Measurements from ENCODE around the gene MLF2.

The MLF2 gene

DNA sequence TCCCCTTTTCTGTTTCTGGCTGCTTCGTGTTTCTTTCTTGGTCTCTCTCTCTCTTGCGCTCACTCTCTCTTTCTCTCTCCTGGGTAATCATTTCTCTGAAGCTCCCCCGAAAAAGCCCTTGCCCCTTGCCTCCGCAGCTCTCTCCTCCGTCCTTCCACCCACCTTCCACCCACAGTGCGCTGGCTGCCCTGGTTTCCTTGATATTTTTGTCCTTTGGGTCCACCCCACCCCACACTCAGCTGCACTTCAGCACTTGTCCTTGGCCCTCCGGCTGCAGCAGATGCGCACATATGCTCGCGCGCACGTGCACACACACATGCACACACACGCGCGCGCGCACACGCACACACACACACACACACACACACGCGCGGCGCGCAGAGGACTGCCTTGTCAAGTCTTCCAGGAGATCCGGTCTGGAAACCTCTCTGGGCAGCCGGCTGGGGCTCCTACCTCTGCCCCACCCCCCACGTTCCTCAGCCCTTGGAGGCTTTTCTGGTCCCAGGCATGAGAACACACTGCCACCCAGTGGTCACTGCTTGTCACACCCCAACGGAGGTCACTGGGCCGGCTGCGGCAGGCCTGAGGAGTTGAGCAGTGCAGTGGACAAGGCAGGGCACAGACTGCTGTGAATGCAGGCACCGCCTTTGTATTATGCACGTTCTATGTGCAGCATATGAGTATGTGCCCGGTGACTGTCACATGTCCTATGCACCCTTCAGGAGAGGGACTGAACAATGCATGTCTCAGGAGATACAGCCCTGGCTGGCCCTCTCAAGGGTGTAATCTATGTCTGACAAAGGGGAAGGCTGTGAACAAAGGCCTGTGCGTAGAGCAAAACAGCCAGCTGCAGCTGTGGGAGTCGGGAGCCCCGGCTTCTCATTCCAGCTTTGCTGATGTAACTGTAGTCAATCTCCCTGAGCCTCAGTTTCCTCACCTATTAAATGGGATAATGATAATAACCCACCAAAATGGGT is 25.9 kb upstream of the MLF2 start:
- peak; percentile 73 to 79 for DNase-seq (ENCODE audit: low read depth in 2 of 2)

DNA sequence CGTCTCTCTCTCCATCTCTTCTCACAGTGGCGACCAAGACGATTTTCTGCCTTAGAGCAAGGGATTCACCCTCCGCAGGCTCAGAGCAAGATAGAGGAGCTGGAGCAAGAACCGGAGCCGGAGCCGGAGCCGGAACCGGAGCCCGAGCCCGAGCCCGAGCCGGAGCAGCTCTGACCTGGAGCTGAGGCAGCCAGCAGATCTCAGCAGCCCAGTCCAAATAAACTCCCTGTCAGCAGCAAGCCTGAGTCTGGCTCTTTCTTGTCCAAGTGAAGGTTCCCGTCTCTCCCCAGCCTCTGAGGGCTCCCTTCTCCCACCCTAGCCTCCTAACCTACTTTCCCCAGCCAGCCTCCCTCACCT is 25.3 kb upstream of the MLF2 start:
- no peak for DNase-seq (ENCODE audit: low read depth in 2 of 2)

DNA sequence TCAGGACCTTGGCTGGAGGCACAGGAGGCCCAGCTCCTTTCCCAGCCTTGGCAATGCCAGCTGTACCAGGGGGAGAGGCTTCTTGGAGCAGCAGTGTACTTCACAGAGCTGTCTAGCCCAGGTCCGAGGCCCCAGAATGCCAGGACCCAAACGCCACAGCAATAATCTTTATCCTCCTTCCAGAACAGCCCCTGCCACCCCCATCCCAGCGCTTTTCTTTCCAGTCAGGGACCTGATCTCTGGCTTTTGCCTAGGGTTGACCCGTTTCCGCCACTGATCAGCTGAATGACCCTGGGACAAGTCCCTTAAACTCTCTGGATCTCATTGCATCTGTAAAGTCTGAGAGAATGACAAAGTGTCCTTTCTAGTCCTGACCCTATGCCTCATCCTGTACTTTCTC is 24.4 kb upstream of the MLF2 start:
- no peak for DNase-seq (ENCODE audit: low read depth in 2 of 2)

DNA sequence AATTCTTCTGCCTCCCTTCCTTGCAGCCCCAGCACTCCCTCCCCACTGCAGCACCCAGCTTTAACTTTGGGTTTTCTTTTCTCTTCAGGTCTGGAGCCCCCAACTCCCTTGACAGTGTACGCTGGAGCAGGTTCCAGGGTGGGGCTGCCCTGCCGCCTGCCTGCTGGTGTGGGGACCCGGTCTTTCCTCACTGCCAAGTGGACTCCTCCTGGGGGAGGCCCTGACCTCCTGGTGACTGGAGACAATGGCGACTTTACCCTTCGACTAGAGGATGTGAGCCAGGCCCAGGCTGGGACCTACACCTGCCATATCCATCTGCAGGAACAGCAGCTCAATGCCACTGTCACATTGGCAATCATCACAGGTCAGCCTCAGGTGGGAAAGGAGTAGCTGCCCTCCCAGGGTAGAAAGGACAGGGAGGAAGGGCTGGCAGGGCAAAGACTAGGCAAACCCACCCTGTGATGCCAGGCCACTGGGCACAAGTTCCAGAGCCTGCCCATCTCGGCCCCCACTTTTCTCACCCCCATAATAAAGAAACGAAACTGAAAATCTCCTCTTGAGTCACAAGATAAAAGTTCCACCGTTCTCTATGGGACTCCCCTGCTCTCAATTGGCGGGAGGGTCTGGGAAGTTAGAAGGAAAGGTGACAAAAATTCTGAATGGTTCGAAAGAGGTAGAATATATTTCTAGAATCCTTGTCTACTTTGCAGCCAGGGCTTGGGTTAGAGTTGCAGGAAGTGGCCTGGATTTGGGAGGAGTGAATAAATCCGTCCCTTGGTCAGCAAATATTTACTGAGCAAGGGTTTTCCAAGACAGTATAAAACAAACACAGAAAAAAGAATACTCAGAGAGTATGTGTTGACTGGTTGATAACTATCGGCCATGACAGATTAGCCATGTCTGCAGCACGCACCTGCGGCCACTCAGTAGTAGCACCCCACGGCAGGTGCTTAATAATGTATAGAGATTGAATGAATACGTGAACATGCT is 22.5 kb upstream of the MLF2 start:
- DNase-seq (ENCODE audit: low read depth in 2 of 2) = no peak

DNA sequence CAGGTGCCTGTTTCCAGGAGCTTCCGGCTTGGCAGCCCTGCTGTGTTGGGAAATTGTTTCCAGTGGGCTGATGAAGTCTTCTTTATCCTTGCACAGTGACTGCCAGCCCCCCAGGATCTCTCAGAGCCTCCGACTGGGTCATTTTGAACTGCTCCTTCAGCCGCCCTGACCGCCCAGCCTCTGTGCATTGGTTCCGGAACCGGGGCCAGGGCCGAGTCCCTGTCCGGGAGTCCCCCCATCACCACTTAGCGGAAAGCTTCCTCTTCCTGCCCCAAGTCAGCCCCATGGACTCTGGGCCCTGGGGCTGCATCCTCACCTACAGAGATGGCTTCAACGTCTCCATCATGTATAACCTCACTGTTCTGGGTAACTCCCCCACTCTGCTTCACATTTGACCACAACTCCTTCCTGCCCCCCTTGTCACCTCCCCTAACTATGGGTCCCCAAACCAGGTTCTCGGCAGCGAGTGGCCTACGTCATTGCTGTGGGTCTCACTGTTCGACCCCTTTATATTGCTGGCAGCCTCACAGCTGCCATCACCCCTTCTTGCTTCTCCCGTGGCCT is 21.6 kb upstream of the MLF2 start:
- peak in 1 of 2 donors; percentile 19 for DNase-seq (ENCODE audit: low read depth in 2 of 2)

DNA sequence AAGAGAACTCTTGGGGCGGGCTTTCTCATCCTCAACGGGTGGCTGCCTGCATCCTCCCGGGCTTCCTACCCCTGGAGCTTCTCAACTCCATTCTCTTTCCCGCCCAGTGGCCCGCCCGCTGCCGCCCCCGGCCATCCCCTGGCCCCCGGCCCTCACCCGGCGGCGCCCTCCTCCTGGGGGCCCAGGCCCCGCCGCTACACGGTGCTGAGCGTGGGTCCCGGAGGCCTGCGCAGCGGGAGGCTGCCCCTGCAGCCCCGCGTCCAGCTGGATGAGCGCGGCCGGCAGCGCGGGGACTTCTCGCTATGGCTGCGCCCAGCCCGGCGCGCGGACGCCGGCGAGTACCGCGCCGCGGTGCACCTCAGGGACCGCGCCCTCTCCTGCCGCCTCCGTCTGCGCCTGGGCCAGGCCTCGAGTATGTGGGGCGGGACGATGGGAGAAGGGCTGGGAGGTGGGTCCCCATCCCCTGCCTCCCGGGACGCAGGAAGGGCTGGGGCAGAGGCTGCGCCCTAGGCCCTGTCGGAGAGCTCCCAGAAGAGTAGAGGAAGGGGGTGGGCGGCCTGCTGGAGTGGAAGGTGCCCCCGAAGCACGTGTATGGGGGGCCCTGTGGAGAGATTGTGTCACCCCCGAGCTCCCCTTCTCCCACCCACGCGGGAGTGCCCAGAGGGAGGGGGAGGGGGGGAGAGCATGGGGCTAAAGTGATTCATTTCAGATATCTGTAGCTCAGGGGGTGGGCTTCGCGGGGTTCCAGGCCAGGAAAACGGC is 20.8 kb upstream of the MLF2 start:
- DNase-seq (ENCODE audit: low read depth in 2 of 2) = peak in 1 of 2 donors; percentile 27

DNA sequence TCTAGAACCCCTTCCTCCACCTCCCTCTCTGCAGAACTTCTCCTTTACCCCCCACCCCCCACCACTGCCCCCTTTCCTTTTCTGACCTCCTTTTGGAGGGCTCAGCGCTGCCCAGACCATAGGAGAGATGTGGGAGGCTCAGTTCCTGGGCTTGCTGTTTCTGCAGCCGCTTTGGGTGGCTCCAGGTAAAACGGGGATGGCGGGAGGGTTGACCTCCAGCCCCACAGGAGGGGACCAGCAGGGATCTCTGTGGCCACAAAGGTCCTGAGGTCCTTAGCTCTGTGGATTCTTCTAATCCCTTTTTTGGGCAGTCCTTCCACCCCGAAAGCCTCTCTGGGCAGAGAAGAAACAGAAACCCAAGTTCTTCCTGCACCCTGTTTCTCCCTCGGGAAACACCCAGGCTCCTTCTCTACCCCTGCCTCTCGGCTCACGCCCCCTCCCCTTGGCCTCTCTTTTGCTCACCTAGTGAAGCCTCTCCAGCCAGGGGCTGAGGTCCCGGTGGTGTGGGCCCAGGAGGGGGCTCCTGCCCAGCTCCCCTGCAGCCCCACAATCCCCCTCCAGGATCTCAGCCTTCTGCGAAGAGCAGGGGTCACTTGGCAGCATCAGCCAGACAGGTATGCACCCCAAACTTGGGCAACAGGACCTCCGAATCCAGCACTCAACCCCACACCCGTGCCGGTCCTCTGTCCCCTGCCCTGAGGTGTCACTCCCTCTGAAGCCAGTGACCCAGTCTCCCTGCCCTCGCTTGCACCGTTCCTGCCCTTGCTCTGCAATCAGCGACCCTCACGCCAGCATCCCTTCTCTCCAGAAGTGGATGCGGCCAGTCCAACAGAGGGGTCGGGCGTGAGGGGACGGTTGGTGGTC is 20.0 kb upstream of the MLF2 start:
- DNase-seq (ENCODE audit: low read depth in 2 of 2) = no peak

DNA sequence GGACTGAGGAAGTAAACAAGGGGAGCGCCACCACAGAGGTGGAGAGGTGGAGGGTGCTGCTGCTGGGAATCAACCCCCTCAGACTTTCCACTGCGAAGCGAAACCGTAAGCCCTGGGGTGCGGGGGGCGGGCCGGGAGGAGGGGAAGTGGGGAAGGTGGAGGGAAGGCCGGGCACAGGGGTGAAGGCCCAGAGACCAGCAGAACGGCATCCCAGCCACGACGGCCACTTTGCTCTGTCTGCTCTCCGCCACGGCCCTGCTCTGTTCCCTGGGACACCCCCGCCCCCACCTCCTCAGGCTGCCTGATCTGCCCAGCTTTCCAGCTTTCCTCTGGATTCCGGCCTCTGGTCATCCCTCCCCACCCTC is 19.4 kb upstream of the MLF2 start, which contains the start of gene LAG3:
LAG3 (plus strand) TSS at position 190 of the 365 bp plus-strand sequence. CDS start 333 bp downstream, outside the sequence.
- DNase-seq (ENCODE audit: low read depth in 2 of 2) = peak in 1 of 2 donors; percentile 34

DNA sequence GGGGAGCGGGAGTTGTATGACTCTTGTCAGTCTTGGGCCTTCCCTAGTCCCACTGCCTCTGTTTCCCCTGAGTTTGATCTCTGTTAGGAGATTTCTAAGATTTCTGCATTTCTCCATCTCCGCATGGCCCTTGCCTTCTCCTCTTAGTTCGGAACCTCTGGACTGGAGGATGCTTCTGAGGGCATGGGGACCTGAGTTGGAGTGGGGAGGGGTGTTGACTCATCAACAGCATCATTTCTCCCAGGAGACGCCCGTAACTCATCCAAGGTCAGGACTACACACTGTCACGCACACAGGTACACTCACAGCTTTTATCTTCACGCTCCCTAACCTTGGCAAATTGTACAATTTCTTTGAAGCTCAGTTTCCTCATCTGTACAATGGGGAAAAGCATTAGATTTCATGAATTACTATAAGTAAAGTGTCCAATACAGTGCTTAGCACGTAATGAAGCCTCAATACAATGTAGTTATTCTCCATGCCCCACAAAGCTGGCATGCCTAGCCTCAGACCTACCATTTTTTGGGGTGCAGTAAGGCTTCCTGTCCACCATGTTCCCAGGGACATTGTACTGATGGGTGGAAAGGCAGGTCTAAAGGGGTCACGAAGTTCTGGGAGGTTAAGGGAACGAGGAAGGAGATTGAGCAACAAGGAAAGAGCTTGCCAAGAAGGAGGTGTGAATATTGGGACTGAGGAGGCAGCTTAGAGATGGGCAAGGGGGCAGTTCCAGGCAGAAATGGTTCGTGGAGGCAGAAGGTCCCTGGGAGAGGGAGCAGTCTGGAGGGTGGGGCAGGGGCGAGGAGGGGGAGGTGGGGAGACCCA is 18.8 kb upstream of the MLF2 start:
- DNase-seq (ENCODE audit: low read depth in 2 of 2) = no peak

DNA sequence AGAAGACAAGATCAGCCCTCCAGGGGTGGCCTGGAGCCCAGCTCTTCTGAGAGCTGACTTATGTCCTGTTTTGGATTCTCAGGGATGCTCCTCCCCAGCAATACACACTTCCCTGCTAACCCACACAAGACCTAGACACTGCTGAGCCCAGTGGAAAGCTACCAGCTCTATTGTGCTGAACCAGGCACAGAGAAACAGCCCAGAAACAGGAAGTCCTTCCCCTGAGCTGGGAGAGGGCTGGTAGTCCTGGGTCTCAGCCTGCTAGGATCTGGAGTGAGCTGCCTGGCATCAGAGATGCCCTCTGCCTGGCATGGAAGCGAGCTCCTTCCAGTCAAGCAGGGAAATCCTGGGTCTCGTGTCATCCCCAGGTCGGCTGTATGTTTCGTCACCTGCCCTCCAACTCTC is 18.2 kb upstream of the MLF2 start:
- no peak for DNase-seq (ENCODE audit: low read depth in 2 of 2)

DNA sequence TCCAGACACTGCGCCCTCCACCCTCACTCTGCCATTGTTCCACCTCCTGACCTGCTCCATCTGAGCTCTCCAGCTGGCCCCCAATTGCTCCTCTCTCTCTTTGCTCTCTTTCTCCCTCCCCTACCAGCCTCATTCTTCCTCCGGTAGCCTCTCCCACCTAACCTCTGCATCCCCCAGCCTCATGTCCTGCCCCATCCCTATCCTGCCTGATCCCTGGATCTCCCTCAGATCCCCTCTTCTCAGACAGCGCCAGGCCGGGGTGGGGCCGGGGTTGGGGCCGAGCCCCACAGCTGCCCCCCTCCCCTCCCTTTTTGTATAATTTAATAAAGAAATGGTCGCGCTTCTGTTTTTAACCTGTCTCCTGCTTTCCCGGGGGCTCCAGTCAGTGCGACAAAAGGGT is 17.7 kb upstream of the MLF2 start:
- no peak for DNase-seq (ENCODE audit: low read depth in 2 of 2)

DNA sequence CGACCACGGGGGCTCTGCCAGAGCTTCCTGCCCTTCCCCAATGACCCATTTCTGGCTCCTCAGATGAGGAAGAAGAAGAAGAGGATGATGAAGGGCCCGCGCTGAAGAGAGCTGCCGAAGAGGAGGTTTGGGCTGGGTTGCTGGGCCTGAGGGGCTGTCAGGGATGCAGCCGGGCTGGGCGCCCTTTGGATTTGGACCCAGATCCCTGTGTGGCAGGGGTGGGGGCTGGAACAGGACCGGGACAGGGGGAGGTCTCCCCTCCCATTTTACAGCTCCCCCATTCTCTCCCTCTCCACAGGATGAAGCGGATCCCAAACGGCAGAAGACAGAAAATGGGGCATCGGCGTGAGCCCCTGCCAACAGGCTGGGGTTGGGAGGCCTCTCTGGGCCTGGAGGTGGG is 17.2 kb upstream of the MLF2 start:
- no peak for DNase-seq (ENCODE audit: low read depth in 2 of 2)

DNA sequence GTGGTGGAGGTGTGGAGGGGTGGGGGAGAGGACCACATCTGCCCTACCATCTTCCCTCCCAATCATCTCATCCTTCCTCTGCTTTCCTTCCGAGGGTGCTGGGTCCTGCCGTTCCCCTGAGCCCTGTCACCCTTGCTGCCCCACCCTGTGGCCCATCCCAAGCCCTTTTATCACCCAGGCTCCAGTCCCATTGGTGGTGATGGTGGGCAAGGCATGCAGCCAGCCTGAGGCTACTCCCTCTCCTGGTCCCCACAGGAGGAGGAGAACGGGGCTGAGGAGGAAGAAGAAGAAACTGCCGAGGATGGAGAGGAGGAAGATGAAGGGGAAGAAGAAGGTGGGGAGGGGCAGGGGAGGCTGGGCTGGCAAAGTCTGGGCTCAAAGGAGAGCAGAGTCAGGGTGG is 16.7 kb upstream of the MLF2 start:
- DNase-seq (ENCODE audit: low read depth in 2 of 2) = no peak

DNA sequence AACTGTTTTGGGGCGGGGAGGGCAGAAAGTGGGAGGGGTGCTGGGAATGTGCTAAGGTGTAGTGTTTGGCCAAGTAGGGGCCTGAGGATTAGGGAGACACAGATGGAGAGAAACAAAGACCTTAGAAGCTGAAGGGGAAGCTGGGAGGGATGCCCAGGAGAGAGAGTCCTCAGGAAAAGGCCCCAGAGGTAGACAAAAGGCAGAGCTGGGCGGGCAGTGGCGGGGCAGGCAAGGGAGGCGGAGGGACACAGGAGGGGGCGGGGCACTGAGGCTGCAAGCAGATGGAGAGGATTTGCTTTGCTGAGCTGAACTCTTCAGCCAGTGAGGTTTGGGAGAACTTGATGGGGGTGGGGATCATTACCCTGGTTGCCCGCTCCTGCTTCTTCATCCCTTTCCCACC is 16.0 kb upstream of the MLF2 start:
- DNase-seq (ENCODE audit: low read depth in 2 of 2) = no peak

DNA sequence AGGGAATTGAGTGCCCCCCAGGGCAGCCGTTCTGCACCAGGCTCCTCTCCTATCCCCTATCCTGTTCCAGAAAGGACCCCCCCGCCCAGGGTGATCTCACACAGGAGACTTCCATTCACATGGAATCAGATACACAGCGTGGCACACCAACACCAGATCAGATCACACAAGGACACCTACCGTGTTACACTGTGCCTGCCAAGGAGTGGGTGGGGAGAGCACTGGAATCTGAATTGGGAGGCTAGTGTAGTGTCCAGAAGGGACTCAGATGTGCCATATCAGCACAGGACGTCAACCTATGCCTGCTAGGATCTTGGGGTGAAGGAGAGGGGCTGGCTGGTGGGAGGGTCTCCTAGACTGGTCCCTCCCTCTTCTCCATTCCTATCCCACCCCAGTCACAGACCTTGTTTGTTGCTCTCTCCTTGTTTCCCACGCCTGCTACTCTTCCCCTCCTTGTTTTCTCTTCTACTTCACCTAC is 15.5 kb upstream of the MLF2 start:
- DNase-seq (ENCODE audit: low read depth in 2 of 2) = no peak

DNA sequence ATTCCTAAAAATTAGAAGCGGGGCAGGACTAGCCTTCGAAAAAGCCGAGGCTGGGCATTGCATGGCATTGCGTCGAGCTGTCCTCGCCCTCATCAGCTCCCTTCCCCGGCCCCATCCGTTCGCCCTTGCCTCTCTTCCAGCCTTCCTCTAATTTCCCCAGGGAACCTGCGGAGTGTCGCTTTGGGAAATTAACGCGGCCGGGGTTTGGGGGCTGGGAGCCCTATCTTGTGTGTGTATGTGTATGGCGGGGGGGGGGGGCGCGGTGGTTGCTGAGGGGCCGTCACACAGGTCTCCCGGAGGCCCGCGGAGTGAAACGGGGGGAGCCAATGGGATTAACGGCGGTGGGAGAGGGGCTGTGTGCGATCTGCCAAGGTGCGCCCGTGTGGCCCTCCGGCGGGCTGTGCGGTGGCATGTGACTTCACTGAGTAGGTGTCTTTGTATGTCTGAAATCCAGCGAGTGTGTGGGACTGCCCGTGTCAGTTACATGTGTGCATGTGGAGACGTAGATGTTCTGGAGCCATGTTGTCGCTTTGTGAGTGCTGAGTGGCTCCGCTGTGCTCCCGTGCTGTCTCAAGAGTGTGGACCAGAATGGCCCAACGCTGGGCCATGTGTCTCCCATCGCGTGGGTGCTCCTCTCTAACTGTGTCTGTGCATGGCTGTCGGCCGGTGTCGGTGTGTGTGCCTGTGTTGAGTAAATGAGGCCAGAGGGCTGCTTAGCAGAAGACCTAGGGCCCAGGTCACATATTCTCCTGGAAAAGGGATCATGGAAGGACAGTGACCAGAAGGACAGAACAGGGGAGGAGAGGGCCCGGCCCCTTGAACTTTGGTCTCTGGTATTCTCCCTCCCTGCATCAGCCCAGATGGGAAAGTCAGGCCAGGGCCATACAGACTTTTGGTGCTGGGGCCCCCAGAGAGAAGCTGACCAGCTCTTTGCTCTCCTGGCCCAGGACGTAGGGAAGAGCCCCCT is 14.7 kb upstream of the MLF2 start:
- DNase-seq (ENCODE audit: low read depth in 2 of 2) = no peak

DNA sequence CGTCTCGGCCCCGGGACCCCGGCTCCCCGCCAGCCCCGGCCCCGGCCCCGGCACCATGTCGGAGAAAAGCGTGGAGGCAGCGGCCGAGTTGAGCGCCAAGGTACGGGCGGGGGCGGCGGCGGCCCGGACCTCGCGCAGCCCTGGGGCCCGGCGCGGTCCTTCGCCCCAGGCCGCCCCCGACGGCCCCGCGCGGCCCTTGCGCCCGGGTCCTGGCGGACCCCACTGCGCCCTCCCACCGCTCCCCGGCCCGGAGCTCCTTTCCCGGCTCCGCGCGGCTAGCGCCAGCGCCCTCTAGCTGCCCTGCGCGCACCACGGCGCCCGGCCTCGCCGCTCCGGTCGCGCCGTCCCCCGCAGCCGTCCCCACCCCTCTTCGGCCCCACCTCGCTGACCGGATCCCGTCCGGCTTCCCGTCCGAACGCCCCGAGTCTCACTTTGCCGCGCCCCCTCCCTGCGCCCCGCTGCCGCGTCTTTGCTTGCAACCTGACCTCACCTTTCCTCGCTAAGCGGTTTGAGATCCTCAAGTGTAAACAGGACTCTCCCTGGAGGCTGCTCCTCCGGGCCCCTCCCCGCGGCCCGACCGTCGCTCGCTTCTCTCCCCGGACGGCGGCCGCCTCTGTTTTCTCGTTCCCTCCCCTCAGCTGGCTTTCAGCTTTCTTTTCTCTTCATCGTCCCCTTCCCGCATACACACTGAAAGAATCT is 13.9 kb upstream of the MLF2 start:
- DNase-seq (ENCODE audit: low read depth in 2 of 2) = peak in 1 of 2 donors; percentile 27

Measured in stimulated activated CD8-positive, alpha-beta memory T cell treated with anti-CD3 and anti-CD28 coated beads, Interleukin-2, amount 100 ng/mL, for 1 hour (primary cell).